Endometrial microvascular endothelial cells (primary cell): Measurements from ENCODE around the gene GNAI1. TPM values are rescaled to one million over a fixed set of nuclear protein-coding genes. Genes with fewer than 3 reads are reported as not detected.

Experiments
- in situ Hi-C: cut with HindIII; loops from 2 replicates; pipeline ENCODE4 v1.10.0; 2017; ENCODE audit warnings: low sequenced_read_pairs, low pct_unique_long_range_greater_than_20kb; ENCODE audit errors: inconsistent ontology term
- total RNA-seq: library from RNA; depleted of rRNA; stranded (reverse); fragments of >200 nt; gene quantifications from one replicate; pipeline ENCODE4 v1.2.3, GENCODE V29; 2015; ENCODE audit errors: inconsistent ontology term

Gene GNAI1
- total RNA-seq, 1 donor from 2014 or later, result 25.3 TPM

DNA sequence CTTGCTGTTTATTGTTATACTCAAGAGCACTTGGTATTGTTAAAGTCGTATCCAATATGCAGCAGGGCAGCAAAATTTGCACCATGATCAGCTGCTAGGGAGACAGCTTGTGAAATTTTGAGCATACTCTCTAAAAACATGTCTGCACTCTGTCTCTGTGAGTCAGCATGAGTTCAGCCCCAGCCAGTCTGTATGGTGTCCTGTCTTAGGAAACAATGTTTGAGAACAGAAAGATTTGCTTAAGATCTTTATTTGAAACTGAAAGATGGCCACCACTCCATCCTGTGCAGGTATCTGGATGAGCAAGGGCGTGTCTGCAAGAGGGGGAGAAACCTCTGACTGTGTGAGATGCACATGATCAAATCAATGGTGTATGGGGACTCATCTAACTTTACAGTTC lies 97.1 kb downstream of the GNAI1 start:
- in situ Hi-C loops, result no loop called here

GRCh38 chr7:80232979-80233724 lies 98.5 kb downstream of the GNAI1 start:
- in situ Hi-C loops, result no loop called here

DNA sequence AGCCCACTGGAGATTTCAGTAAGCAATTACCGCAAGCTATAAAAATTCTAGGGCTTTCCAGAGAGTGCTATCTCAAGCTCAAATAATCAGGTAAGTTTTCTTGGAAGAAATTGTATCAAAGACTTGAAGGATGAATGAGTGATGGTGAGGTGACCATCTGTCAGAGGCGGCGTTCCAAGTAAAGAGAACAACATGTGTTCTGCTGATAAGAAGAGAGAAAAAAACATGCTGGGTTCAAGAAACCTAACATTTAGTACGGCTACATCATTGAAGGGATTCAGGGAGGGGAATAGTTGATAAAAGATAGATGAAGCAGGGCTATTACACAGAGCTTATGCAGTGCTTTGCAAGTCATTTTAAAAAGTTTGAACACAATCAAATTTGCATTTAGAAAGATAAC lies 100.7 kb downstream of the GNAI1 start:
- in situ Hi-C loops, result no loop called here

DNA sequence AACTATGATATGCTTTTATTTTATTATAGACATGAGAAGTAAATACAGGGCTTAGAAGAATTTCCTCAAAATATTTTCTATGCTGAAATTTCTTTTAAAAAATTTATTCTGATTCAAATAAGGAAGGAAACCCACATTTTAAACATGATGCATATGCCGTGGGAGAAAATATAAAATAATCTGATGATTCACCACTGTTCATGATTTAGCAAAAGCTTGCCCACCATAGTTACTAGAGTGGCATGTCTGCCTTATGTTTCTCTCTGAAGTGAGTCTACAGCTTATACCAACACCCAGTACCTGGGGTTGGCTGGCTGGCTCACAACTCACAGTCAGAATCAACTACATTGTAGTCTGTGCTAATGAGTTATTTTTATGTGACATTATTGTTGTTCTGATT lies 102.0 kb downstream of the GNAI1 start:
- in situ Hi-C loops, result no loop called here

DNA sequence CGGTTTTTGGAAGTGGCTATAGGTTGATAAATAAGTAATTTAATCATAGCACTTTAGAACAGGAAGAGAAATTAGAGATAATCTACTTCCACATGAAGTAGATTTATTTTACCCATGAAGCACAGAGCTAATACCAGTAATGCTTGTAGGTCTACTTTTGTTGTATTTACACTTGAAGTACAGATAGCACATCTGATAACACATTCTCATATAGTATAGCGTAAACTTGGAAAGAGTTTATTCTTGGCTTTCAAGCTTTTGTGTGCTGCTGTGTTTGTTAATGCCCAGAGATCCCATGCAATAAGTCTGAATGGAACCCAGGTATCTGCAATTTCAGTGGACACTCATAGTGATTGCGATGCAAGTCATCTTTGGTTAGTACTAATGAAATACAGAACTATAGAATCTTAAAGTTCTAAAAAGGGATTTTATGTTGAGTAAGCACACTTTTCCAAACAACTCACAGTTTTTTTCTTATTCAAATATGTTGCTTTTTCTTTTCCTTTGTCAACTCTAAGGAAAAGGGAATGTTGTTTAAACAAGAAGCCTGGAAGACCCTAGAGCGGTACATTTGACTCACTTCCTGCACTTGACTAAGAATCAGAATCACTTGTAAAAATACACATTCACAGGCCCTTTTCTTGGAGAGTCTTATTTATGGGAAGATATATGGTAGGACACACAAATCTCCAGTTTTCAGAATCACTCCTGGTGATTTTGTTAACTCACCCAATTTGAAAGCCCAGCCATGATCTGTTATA lies 105.8 kb downstream of the GNAI1 start:
- in situ Hi-C loops, result no loop called here

DNA sequence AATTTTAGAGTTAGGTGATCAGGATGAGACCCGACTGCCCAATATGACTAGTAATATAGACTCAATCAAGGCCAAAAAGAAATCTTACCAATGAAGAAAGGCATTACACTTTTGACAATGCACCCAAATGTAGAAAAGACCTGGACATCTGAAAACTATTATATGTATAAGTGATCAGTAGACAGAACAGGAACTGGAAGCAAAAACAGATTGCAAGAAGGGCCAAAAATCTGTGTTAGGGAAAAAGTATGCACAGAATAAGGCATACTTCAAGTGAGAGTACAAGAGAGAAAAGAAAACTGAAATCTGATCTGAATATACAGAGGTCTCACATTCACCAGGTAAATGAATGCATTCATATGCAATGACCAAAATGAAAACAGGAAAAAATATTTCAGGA lies 107.0 kb downstream of the GNAI1 start:
- in situ Hi-C loops, result no loop called here

DNA sequence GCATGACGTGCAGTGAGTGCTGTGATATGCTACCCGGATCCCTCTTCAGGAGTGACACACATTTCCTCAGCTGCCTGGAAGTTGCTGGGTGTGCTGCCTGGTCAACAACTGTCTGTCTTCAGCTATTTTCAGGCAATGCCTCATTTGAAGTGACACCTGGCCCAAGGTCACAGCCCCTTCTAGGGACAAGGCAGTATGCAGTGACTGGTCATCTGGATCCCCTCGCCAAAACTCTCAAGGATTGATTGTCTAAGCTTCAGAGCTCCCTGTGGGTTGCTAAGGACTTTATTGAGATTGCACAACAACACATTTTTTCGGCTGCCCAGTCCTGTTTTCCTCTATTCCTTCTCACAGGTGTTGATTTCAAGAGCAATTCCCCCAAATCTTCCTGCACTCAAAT lies 108.8 kb downstream of the GNAI1 start:
- in situ Hi-C loops, result no loop called here

DNA sequence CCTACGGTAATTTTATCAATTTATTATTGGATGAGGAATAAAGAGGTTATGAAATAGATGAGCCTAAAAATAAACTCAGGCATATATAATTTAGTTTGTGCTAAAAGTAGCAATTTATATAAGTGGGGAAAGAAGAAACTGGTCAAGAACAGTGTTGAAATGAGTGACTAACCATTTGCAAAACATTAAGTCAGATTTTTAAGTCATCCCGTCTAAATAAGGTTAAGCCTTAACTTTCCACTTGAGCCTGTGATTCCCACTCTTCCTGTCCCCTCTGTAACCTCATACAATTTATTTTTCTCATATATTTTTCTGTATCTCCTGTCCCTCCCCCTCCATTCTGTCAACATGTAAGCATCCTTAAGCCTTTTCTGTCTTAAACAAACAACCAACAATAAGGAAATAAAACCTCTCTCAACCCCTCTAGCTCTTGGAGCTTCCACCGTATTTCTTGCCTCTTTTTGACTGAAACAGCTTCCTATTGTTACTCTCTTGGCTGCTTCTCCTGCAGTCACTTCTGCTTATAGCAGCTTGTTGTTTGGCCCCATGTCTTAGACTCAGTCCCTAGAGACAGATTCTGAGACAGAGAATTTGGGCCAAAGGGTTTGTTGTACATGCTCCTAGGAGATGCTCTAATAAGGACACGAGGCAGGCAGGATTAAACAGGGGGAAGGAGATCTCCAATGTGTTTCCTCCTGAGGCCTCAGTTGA lies 109.7 kb downstream of the GNAI1 start:
- in situ Hi-C loops, result no loop called here

- in situ Hi-C loops, result no loop called here
These were observed 112.5 kb downstream of the GNAI1 start for GRCh38 chr7:80247144-80247543.

- in situ Hi-C loops, result no loop called here
These were observed 113.3 kb downstream of the GNAI1 start for GRCh38 chr7:80247891-80248290.

GRCh38 chr7:80249184-80249583 lies 114.6 kb downstream of the GNAI1 start:
- in situ Hi-C loops, result no loop called here

DNA sequence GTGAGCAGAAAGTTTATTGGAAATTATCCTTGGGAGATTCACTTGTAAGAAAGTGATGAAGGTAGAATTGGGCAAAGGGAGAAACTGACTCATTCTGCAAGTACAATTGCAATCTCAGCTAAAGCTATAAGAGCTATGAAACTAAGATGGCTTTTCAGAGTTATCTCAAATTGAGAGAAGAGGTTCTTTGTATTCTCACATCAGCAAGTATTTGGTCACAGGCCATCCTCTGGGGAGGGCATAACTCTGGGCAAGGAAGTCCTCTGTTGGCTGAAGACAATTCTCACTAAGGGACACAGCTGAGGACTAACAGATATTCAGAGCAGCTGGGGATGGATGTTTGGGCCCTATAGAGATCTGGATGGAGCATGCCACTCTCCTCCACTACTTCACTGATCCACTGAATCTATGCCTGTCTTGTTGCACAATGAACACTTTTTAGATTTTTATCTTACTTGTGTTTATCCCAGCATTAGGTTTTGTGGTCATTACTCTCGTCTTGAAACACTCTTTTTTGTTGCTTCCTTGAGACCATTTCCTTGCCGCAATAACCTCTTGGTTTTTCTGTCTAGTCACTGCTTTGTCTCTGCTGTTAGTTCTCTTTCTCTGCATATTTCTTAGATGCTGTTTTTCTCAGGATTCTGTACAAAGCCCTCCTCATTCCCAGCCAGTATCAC lies 115.1 kb downstream of the GNAI1 start:
- in situ Hi-C loops, result no loop called here

- in situ Hi-C loops, result no loop called here
These were observed 118.6 kb downstream of the GNAI1 start for GRCh38 chr7:80253237-80253636.

GRCh38 chr7:80253653-80254052 lies 119.0 kb downstream of the GNAI1 start:
- in situ Hi-C loops, result no loop called here

DNA sequence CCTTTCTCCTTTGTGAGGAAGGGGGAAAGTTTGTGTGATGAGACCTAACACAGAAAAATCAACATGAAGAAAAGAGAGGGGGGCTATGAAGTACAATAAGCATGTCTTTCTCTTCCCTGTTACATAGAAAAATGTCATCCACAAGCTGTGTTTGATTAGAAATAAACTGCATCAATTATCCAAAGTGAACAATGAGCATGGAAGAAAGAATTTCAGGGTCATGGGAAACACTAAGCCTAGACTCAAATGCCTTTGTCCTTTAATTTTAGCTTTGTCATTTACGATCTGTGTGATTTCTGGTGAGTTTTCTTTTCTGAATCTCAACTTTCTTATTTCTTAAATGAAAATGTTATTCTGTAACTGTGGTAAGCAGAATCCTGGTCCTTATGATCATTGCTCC lies 121.0 kb downstream of the GNAI1 start:
- in situ Hi-C loops, result no loop called here

- in situ Hi-C loops, result no loop called here
These were observed 123.1 kb downstream of the GNAI1 start for GRCh38 chr7:80257756-80258155.

- in situ Hi-C loops, result no loop called here
These were observed 126.0 kb downstream of the GNAI1 start for GRCh38 chr7:80260606-80261005.

DNA sequence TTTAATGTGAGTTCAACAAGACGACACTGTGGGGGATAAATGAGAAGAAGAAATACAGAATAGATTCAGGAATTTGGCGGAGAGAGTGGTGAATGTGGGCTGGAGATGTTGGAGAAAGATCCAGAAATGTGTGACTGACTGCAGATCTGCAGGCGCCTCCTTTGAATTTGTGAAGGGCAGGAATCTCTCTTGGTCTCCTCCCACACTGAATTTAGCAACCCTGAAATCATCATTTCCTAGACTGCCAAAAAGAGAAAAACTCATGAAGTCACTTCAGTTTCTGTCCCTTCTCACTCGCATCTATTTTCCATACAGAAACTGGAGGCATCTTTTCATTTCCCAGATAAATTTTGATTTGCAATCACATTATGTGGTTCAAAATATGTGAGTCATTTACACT lies 128.7 kb downstream of the GNAI1 start:
- in situ Hi-C loops, result no loop called here

- in situ Hi-C loops, result no loop called here
These were observed 129.2 kb downstream of the GNAI1 start for GRCh38 chr7:80263821-80264220.
